Stimulated activated naive CD8-positive, alpha-beta T cell treated with anti-CD3 and anti-CD28 coated beads, Interleukin-15, Interleukin-2, amounts not matched to agents 100 U/mL and 50 U/mL, for 24 hours (primary cell): ENCODE data around the gene MSMB.
"Not testable (repeated sequence)": the region's sequence is repeated elsewhere in the genome, so short reads cannot be mapped to it uniquely, and the experiment has no call there.

ENCODE experiments used
- ATAC-seq: fragments of 150-1000 bp; cut with Tn5 transposase; one replicate; pipeline ENCODE4 v1.10.0; 2021
- DNase-seq: peaks from one replicate; pipeline ENCODE4 v3.0.0; 2021

Gene MSMB

DNA sequence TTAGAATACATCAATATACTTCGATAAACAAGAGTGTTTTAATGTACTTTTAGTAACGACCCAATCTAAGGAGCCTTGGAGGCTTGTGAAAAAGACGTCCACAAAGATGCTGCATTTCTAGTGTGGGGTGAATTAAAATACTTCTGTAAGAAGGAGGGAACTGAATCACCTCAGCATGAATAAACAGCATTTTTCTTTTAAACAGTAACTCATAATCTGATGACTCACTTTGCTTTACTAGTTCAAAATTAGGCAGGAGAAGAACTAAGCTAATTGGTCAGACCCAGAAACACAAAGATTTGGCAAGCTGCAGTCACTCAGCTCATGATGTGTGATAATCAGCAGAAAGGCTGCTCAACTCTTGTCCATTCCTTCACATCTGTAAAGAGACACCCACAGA lies 39.9 kb downstream of the MSMB start:
- no peak for ATAC-seq
- no peak for DNase-seq

DNA sequence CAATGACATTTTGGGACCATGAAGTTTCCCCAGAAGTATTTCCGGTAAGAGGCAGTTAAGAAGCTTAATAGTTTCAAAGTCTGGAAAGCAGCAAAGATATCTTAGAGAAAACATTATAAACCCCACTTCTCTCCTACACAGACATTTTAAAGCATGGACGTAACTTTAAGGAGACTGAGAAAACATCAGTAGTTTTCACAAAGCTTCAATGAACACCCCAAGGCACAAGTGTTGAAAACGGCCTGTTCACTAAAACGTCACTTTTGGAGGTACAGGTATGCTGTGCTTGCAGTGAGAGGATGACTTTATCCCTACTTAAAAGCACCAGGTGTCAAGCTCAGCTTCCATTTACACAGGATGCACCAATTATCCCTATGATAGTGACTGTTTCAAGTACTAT lies 40.7 kb downstream of the MSMB start:
- no peak for DNase-seq
- no peak for ATAC-seq

DNA sequence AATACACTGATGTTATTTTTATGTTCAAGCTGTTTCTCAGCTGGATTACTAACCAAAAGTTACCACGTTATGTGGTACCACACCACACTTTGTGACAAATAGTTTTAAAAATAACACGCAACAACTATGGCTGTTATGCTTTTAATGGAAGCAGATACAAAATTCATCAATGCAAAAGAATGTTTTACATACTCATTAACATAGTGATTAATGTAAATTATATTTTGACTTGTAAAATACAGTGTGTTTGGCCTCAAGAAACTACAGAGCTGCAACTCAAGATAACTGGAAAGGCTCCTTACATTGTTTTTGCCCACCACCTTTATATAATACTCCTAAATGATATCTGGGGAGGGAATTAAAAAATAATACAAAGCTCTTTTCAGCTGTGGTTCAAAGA lies 41.1 kb downstream of the MSMB start:
- DNase-seq (no peak), ATAC-seq (no peak)

DNA sequence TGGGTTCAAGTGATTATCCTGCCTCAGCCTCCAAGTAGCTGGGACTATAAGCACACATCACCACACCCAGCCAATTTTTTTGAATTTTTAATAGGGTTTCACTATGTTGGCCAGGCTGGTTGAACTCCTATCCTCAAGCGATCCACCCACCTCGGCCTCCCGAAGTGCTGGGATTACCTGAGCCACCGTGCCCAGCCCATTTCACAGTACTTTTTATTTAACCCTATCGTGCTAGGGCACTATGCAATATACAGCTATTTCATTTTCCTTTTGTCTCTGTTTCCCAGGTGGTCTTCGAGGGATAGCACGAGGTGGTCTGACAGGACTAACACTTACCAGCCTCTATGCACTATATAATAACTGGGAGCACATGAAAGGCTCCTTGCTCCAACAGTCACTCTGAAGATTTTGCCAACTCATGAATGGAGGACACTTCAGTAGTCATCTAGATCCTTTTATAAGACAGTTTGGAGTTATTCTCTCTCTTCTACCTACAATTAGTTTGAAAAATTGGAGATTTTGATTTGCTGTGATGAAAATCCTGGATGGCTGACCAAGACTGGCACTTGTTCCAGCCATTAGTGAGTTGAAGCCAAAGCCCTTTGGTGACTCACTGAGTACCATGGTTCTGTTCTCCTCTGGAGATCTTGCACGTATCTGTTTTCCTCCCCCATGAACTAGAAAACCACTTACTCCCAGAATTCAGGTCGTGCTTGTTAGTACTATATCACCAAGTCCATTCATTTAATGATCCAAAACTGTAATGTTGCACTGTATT lies 43.0 kb downstream of the MSMB start:
- peak; percentile 9 for ATAC-seq
- DNase-seq = no peak

DNA sequence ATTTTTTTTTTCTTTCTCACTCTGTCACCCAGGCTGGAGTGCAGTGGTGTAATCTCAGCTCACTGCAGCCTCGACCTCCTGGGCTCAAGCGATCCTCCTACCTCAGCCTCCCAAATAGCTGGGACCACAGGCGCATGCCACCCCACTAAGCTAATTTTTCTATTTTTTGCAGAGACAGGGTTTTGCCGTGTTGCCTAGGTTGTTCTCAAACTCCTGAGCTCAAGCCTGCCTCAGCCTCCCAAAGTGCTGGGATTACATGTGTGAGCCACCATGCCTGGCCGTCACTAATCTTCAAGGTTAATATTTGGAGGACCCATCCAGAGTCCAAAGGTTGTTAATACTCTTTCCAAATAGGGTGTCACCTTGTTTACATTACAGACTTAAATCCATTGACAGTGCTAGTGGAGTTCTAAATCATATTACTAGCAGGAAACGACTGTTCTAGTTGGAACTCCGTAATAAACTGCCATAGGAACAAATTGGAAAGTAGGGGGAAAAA lies 43.8 kb downstream of the MSMB start:
- not testable (repeated sequence) for DNase-seq, ATAC-seq

DNA sequence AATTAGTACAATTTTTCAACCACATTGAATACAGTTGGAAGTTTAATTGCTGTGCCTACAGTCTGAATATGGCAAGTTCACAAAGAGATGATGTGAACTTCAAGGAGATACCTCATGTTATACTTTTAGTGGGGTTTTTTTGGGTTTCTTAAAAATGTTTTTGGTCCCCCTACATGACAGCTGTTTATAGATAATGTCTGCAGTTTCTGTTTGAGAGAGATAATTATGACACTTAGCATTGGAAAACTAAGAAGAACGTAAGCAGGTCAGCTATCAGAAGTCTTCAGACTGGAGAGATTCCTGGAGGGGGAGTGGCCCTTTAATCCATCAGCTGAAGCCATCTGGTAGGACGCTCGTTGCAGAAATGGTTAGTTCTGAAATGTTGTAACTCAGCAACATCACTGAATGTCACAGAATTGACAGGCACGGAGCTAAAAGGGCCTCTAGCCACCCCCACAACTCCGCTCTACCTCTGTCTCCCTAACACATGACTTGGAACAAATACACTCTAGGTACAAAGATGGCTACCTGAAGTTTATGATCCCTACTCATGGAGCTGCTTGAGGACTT lies 44.8 kb downstream of the MSMB start:
- no peak for DNase-seq
- no peak for ATAC-seq

DNA sequence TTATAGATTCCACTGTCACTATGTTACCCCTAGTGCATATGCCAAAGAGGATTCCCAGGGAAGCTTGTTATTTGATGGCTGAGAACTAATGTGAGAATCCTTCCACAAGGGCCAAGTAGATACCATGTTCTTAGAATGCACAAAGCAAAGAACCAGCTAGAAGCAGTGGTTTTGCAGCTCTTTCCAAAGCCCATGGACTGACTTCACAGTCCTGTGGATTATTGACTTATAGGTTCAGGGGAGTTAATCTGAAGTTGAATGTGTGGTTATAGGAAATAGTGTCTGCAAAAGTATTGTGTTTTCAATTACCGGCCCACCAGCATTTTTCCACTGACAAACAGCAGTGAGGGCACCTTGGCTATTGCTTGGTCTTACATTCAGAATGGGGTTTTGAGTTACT lies 45.5 kb downstream of the MSMB start:
- ATAC-seq (no peak), DNase-seq (no peak)

DNA sequence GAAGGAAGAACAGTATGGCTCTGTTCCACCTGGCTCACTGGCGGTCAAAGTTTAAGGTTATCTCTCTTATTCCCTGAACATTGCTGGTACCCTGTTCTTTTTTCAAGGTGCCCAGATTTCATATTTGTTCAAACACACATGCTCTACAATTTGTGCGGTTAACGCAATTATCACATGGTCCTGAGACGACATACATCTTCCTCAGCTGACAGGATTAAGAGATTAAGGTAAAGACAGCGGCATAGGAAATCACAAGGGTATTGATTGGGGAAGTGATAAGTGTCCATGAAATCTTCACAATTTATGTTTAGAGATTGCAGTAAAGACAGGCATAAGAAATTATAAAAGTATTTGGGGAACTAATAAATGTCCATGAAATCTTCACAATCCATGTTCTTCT lies 46.1 kb downstream of the MSMB start:
- ATAC-seq, DNase-seq: not testable (repeated sequence)

DNA sequence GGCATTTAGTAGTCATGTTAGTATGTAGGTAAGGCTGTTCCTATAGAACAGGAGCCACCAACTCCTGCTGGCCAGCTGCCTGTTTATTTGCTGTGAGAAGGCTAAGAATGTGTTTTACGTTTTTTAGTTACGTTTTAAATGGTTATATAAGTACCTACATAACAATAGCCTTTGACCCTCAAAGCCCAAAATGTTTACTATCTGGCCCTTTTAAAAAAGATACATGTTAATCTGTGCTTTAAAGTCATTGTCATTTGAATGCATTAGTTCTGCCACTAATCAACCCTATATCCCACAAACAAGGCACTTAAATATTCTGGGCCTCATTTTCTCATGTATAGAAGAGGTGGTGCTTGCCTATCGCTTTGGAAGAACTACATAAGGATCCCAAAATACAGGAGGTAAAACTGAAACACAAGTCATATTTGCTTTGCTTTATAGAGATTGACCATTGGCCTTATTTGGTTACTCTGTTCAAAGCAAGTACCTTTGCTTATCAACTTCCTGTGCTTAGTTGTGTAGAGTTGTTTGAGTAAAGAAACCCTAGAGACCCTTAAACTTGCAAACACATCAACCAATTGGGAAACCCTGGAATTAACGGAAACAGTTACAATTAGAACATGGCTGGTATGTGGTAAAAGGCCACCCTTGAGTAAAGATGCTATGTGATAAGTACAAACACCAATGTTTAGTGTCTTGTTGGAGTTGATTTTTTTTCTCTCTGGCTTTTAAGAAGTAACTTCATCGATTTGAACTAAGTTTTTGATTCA lies 47.9 kb downstream of the MSMB start:
- no peak for ATAC-seq
- DNase-seq = no peak

DNA sequence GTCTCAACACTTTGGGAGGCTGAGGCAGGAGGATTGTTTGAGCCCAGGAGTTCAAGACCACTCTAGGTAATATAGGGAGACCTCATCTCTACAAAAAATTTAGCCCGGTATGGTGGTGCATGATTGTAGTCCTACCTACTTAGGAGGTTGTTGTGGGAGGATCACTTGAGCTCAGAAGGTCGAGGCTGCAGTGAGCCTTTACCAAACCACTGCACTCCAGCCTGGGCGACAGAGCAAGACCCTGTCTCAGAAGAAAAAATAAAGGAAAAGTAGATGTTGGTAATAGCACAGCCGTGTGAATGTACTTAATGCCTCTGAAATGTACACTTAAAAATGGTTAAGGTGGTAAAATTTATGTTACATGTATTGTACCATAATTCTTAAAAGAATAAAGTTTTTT lies 48.5 kb downstream of the MSMB start:
- no peak for ATAC-seq
- DNase-seq = no peak

DNA sequence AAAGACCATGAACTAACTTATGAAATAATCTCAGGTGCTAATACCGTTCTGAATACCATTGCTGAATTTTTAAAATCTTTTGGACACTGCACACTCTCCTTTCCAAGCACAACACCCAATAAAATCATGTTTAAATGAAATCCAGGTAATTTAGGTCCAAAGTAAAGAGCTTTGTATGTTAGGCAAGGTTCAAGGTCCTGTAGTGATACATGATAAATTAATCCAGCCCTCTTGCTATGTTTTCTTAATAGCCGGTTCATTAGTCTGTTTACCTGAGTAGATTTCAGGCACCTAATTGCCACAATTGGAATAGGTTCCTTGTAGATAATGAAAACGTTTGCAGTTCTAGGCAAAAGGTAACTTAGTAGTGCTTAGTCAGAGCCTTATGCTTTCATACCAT lies 60.5 kb downstream of the MSMB start:
- DNase-seq, ATAC-seq: not testable (repeated sequence)

DNA sequence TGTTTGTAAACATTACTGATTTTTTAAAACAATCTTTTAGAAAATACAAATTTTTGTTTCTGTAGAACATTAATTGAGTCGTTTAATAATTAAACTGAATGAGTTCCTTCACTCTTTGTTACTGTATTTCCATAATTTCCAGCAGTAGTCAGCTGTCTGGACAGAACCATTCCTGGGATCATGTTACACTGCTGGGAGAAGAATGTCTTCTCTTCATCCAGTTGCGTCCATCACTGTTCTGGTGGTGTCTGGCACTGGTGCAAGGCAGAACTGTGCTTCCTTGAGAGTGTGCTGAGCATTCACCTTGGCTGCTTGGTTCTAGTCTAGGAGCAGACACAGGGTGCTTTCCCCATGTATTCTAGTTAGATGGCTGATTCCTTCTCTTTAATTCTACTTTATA lies 61.6 kb downstream of the MSMB start:
- ATAC-seq, DNase-seq: not testable (repeated sequence)

DNA sequence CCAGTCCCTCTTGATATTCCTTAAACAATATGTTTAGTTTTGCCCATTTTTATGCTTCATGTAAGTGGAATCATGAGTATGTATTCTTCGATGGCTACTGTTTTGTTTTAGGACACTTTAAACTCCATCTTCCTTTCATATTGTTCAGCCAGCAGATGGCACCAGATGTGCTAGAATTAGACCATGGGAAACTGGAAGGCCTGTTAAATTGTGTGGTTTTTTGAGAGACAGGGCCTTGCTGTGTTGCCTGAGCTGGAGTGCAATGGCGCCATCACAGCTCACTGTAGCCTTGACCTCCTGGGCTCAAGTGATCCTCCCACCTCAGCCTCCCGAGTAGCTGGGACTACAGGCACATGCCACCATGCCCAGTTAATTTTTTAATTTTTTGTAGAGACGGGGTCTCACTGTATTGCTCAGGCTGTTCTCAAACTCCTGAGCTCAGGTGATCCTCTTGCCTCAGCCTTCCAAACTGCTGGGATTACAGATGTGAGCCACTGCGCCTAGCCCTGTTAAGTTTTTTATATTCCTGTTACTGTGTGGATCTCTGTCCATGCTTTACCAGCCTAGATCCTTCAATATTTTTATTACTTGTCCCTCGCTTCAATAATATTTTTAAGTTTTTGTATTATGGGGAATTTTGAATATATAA lies 62.4 kb downstream of the MSMB start:
- peak; percentile 13 for DNase-seq
- ATAC-seq = not testable (repeated sequence)
